PC-9 (cell line): Measurements from ENCODE around the gene SNTG2.

Experiments
- EZH2 ChIP-seq: fragments of 200-600 bp; sonication (generic); IDR thresholded peaks from 2 replicates; pipeline ENCODE4 v1.8.0; 2017; ENCODE audit warnings: antibody characterized with exemption, low read depth
- TF ChIP-seq, protein P1 (sequence below): fragments of 200-600 bp; sonication (generic); conservative IDR thresholded peaks from 2 replicates; pipeline ENCODE4 v1.6.1; 2017; ENCODE audit warnings: mixed run types, antibody characterized with exemption, mild to moderate bottlenecking, moderate library complexity

DNA sequence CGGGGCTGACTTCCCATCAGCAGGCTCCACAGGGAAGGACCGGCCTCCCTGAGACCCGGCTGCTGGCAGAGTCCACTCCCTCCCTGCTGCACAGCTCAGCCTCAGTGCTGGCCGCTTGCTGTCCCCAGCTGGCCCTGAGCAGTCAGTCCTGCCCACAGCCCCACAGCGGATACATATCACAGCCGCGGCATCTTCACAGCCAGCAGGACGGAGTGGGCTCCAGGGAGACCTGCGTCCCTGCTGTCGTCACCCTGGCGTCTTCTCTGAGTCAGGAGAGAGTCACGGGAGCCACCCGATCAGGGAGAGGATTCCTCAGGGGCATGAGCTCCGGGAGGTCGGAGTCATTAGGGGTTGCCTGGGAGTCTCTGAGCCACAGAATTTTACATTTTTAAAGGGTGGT lies 13.1 kb upstream of the SNTG2 start:
- TF ChIP-seq, protein P1, sequence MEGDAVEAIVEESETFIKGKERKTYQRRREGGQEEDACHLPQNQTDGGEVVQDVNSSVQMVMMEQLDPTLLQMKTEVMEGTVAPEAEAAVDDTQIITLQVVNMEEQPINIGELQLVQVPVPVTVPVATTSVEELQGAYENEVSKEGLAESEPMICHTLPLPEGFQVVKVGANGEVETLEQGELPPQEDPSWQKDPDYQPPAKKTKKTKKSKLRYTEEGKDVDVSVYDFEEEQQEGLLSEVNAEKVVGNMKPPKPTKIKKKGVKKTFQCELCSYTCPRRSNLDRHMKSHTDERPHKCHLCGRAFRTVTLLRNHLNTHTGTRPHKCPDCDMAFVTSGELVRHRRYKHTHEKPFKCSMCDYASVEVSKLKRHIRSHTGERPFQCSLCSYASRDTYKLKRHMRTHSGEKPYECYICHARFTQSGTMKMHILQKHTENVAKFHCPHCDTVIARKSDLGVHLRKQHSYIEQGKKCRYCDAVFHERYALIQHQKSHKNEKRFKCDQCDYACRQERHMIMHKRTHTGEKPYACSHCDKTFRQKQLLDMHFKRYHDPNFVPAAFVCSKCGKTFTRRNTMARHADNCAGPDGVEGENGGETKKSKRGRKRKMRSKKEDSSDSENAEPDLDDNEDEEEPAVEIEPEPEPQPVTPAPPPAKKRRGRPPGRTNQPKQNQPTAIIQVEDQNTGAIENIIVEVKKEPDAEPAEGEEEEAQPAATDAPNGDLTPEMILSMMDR: no peak
- no peak for TF ChIP-seq EZH2
